Measurements from ENCODE around the gene MMP23B. TPM values are rescaled to one million over a fixed set of nuclear protein-coding genes. Genes with fewer than 3 reads are reported as not detected.
"Not testable (repeated sequence)": the region's sequence is repeated elsewhere in the genome, so short reads cannot be mapped to it uniquely, and the experiment has no call there.

MMP23B gene
- total RNA-seq, 1 experiment from 2014 or later, result not detected

DNA sequence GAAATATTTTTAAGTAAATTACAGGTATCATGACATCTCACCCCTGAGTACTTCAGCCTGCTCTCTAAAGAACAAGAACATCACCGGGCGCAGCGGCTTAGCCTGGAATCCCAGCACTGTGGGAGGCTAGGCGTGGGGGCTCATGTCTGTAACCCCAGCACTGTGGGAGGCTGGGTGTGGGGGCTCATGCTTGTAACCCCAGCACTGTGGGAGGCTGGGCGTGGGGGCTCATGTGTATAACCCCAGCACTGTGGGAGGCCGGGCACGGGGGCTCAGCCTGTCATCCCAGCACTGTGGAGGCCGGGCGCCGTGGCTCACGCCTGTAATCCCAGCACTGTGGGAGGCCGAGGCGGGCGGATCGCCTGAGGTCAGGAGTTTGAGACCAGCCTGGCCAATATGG lies 34.6 kb downstream of the MMP23B start:
- no peak for DNase-seq (ENCODE audit: low read depth)

DNA sequence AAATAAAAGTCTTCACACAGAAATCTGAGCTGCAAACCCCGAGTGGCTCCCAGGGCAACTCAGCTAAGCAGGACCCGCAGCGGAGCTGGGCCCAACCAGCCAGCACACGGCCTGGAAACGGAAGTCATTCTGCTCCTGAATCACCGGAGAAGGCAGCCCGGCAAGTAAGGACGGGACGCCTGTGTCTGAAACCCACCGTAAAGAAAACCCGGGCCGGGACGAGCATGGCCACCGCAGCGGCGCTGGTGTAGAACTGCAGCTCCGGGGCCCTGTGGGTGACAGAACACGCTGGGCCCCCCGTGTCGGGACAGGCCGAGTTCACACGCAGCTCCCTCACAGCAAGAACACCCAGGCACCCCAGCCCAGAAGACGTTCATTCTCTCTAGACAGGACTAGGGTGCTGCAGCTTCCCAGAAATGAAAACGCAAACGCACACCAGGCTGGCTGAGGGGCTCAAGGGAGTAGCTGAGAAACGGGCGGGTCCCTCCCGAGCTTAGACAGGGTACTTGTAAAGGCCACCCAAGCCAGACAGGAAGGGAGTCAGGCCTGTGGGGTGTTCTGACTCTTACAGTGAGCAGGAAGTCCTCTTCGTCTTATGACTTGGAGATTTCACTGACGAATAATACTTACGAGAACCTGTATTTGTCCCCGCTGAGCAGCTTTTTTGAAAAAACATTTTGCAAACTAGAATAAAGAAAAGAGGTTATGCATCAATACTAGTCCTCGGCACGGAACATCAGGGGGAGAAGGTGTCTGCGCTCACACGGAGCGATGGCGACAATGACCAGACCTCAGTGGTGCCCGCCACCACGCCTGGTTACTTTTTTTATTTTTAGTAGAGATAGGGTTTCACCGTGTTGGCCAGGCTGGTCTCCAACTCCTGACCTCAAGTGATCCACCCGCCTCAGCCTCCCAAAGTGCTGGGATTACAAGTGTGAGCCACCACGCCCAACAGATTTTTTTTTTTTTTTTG lies 37.8 kb downstream of the MMP23B start:
- no peak for DNase-seq (ENCODE audit: low read depth)

DNA sequence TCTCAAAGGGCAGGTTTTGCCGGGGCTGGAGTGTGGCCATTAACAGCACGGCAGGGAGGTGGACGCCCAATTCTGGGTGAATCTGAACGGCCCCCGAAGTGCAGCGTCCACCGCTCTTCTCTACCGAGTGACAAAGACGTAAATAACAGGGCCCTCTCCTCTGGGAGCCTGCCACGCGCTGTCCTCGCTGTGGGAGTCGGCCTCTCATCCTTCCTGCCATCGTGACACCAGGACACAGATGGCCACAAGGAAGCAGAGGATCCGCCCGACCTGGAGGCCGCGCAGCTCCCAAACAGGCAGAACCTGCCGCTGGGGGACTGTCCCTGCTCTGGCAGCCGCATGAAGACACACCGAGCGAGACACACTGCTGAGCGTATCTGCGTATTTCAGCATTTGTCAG lies 38.9 kb downstream of the MMP23B start:
- DNase-seq (ENCODE audit: low read depth), result no peak

DNA sequence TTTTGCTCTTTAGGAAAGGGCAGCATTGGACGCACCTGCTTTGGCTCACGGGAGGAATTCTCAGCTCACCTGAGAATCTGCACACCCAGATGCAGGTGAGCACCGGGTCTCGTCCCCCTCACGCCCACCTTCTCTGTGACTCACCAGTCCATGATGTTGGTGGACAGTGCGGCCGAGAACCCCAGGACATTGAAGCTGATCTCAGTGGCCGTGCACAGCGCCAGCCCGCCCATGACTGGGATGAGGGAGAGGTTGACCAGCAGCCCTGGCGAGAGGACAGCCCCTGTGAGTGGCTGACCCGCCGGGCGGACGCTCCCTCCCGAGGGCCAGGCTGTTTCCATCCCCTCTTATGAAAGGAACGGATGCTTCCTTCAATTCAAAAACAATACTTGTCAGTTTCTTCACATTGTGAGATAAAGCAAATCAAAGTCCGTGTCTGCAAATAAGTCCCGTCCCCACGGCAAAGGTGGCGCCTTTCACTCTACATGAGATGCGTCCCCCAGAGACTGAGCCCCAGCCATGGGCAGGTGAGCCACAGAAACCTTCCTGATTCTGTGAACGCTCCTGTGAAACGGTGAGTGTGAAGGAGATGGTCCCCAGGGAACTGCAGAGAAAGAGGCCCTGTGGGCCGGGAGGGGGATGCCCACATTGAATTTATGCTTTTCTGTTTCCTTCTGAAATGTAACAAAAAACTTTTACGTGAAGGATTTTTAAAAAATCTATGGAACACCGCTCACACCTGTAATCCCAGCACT lies 39.6 kb downstream of the MMP23B start:
- DNase-seq (ENCODE audit: low read depth), result no peak

DNA sequence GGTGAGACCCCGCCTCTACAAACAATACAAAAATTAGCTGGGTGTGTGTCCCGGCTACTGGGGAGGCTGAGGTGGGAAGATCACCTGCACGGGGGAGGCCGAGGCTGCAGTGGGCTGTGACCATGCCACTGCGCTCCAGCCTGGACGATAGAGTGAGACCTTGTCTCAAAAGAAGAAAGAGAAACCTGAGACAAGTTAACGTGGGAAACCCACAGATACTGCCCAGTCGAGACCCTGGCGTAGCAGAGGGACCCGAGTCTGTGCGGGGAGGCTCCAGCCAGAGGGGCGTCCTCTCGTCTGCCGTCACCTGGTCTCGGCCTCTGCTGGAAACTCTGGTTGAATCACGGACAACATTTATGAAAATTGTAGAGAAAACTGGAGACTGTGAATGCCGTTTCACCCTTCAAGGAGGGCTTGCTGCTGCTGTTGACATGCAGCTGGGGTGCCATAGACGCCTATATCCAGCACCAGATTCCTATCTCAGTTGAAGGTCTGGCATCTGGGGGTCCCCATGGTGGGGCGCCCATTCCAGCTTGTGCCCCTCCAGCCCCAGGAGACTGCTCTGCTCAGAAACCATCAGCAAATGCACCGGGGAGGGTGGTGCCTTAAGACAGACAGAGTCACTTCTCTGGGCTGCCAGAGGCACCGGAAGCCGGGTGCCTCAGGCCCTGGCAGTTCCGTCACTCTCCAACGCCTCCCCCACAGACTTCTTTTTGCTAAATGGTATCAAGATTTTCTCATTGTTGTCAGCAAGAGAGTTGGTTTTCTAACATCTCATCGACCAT lies 40.4 kb downstream of the MMP23B start:
- no peak for DNase-seq (ENCODE audit: low read depth)

DNA sequence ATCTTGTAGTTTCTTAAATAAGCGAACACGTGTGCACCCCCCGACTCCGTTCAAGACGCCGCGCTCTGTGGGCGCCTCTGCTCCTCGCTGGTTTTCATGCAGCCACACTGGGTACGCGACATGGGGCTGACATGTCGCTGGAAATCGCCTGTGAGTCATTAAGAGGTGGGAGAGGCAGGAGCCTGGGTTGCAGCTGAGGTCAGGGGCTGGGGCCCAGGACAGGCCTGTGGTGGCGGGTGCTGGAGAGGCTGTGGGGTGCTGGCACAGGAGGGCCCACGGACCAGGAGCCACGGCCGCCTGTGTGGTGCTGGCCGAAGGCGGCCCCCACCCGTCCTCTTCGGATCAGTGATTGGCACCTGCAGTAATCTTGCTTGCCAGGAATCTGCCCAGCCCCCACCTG lies 42.8 kb downstream of the MMP23B start:
- not testable (repeated sequence) for DNase-seq (ENCODE audit: low read depth)

DNA sequence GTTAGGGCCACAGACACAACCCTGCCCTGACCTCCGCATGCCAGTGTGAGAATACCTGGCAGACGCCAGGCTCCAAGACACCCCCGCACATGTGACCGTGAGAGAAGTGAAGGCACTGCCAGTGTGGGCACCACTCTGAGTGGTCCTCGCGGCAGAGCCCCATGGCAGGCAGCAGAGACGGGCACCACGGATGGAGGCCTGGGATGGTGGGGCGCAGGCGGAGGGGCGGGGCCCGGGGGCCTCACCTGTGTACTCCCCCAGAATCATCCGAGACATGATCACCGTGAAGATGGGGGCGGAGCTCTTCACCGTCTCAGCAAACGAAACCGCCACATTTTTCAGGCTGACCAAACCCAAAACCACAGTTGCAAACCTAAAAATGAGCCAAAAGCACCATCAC lies 43.2 kb downstream of the MMP23B start:
- not testable (repeated sequence) for DNase-seq (ENCODE audit: low read depth)

DNA sequence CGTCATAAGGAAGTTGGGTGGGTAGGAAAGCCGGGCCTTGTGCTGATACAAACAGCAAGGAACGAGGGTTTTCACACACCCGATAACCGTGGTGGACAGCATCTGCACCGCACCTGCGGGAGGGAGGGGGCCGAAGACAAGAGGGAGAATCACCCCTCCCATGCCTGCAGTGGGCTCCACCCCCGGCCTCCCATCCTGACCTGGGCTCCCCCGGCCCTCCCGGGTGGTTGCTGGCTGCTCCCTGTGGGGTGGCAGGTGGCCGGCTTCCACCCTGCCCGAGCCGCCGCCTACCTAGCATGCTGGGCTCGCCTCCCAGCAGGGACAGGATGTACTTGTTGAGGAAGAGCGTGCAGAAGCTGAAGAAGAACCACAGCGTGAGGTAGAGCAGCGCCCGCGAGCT lies 44.1 kb downstream of the MMP23B start:
- DNase-seq (ENCODE audit: low read depth), result not testable (repeated sequence)

DNA sequence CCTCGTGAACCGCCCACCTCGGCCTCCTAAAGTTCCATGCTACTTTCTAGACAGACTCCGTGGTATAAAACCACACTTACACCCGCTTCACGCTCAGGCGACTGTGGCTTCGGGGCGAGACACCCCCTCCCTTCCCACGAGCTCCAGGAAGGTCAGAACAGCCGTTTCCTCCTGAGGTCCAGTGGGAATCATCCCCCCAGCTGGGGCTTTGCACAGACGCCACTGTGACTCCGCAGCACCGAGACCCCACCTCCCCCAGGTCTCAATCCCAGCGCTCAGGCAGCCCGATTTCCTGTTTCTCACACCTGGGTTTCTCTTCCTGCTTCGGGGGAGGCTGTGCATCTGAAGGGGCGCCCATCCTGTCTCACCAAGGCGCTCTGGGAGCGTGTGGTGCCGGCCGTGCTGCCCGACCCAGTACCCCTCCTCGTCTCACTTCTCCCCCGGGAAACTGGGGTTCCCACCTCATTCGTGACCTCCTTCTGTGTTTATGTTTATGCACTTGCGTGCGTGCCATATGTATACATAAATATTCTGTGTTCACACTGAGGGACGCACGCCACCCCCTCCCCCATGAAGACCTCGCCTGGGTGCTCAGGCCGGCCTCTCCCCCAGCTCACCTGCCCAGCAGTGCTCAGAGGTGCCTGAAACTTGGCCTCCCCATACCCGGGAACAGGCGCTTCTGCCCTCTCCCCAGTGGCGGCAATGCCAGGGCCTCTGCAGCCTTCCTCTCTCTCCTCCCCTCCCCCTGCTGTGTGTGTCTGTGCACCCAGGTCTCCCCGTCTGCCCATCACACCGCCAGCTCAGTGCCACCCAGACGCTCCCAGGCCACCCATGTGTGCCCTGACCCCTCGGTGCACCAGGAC lies 46.0 kb downstream of the MMP23B start:
- DNase-seq (ENCODE audit: low read depth), result no peak

DNA sequence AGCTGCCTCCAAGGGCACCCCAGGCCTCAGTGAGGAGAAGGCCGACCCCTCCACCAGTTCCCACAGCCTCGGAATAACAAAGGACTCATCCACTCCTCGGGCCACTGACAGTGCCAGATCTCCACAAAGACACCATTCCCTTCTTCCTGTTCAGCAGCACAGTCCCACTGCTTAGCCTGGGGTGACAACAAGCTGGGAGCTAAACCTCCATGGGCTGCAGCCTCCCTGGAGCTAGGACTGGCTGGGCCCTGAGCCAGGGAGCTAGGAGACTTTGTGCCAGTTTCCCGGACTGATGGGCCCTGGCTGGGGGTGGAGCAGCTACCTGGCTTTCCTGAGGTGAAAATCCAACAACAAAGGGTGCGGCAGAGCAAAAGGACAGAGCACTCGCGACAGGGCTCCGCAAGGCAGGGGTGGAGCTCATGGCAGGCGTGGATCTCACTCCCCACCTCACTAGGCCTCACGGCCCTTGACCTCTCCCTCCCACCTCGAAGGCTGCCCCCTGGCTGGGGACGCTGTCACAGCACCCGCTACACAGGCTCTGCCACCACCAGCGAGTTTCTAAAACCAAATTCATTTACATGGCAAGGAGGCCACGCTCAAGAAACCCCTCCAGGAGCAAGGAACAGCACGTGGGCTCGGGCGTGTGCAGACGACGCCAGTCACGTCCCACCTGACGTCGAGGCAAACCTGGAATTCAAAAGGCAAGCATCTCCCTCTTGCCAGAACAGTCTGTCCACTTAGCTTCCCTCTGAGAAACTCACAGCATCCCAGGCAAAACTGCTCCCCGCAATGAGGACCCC lies 46.8 kb downstream of the MMP23B start:
- no peak for DNase-seq (ENCODE audit: low read depth)

DNA sequence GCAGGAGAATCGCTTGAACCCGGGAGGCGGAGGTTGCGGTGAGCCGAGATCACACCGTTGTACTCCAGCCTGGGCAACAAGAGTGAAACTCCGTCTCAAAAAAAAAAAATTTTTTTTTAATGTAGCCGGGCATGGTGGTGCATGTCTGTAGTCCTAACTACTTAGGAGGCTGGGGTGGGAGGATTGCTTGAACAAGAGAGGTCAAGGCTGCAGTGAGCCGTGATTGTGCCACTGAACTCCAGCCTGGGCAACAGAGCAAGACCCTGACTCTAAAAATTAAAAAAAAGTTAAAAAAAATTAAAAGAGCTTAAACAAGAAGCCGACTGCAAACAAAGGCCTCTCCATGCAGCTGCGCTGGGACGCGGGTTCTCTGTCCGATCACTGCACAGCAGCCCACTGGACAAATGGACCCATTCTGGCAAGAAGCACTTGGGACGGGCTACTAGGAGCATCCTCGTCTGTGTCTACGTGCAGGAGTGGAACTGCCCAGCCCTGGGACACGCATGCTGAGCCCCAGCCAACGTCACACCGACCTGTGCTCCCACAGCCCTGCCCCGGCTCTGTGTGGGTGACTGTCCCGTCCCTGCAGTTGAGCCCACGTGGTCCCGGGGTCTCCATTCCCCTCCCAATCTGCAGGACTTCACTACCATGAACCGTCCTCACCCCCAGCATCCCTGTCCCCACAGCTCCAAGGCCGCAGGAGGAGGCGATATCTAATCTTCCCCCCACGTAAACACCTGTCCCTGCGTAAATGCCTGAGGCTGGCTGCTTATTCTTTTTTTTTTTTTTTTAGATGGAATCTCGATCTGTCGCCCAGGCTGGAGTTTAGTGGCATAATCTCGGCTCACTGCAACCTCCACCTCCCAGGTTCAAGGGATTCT lies 48.3 kb downstream of the MMP23B start:
- DNase-seq (ENCODE audit: low read depth), result no peak

DNA sequence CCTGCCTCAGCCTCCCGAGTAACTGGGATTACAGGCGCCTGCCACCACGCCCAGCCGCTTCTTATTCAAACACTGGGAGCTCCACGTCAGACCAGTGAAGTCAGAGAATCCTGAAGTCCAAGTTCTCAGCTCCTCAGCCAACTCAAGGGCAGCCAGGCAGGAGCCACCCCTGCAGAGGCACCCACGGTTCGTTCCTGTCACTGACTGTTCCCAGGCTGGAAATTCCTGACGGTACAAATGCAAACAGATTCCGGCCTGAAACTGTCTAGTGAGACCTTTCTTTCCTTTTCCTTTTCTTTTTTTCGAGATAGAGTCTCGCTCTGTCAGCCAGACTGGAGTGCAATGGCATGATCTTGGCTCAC lies 48.9 kb downstream of the MMP23B start:
- no peak for DNase-seq (ENCODE audit: low read depth)

DNA sequence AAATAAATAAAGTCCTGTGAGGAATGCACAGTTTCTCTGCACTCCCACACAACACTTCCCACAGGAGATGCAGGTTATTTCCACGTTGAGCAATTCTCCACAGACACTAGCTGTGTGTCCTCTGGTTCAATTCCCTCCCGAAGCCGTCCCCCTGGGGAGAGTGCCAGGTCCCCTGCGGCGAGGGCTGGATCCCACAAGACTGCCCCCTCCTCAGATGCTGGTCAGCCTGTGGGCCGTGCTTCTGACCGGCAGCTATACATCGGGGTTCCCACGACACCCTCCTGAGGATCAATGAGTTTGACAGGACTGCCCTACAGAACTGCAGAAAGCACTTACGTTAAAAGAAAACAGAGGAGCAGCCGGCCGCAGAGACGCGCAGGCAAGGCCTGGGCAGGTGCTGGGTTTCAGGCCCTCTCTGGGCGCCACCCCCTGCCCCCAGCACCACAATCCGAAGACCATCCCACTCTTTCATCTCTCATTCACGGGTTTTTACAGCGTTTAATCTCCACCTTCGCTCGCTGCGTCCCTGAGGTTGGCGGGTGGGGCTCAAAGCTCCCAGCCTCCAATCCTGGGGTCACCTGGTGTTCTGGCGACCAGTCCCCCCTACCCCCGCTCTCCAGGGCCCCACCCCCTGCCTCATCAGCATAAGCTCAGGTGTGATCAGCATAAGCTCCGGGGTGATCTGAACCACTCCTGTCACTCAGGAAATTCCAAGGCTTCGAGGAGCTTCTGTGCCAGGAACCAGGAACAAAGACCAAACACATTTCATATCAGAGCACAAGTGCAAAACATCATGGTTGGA lies 51.3 kb downstream of the MMP23B start:
- DNase-seq (ENCODE audit: low read depth), result no peak

Other genes starting within 250 kb of the MMP23B start
- gene CCNL2, start 232.8 kb upstream of the MMP23B start, total RNA-seq (2014; rRNA removed; shearing (Covaris generic)), result 29.9 and 35.2 TPM in 2 replicates
- gene MRPL20, start 224.9 kb upstream of the MMP23B start, total RNA-seq (2014; rRNA removed; shearing (Covaris generic)), result 160 and 166 TPM in 2 replicates
- 0.17 and 0.64 TPM in 2 replicates for gene ANKRD65, start 210.9 kb upstream of the MMP23B start, total RNA-seq (2014; rRNA removed; shearing (Covaris generic))
- gene VWA1, start 196.5 kb upstream of the MMP23B start, total RNA-seq (2014; rRNA removed; shearing (Covaris generic)), result 0.12 and 1.1 TPM in 2 replicates
- gene ATAD3C, start 182.5 kb upstream of the MMP23B start, total RNA-seq (2014; rRNA removed; shearing (Covaris generic)), result not detected in 2 replicates
- gene ATAD3B, start 160.4 kb upstream of the MMP23B start, total RNA-seq (2014; rRNA removed; shearing (Covaris generic)), result 2.9 and 7.7 TPM in 2 replicates
- 26.7 and 55.9 TPM in 2 replicates for gene ATAD3A, start 120.0 kb upstream of the MMP23B start, total RNA-seq (2014; rRNA removed; shearing (Covaris generic))
- 0.15 TPM in 1 of 2 replicates, not detected in the other for gene TMEM240, start 91.5 kb upstream of the MMP23B start, total RNA-seq (2014; rRNA removed; shearing (Covaris generic))
- gene SSU72, start 57.3 kb upstream of the MMP23B start, total RNA-seq (2014; rRNA removed; shearing (Covaris generic)), result 69.3 and 96.9 TPM in 2 replicates
- 1.1 and 6.1 TPM in 2 replicates for gene FNDC10, start 32.0 kb upstream of the MMP23B start, total RNA-seq (2014; rRNA removed; shearing (Covaris generic))
- 15.8 and 28.6 TPM in 2 replicates for gene MIB2, start 16.7 kb upstream of the MMP23B start, total RNA-seq (2014; rRNA removed; shearing (Covaris generic))
- 7.4 and 13.2 TPM in 2 replicates for gene CDK11B, start 26.8 kb downstream of the MMP23B start, total RNA-seq (2014; rRNA removed; shearing (Covaris generic))
- gene SLC35E2B, start 60.6 kb downstream of the MMP23B start, total RNA-seq (2014; rRNA removed; shearing (Covaris generic)), result 11.5 and 25.5 TPM in 2 replicates
- gene CDK11A, start 92.2 kb downstream of the MMP23B start, total RNA-seq (2014; rRNA removed; shearing (Covaris generic)), result 2.6 and 11.0 TPM in 2 replicates
- 36.8 and 44.7 TPM in 2 replicates for gene NADK, start 146.3 kb downstream of the MMP23B start, total RNA-seq (2014; rRNA removed; shearing (Covaris generic))

All from M059J (cell line).